ENCODE results near the gene RCN1. TPM values are rescaled to one million over a fixed set of nuclear protein-coding genes. Genes with fewer than 3 reads are reported as not detected.
"Not testable (repeated sequence)": the region's sequence is repeated elsewhere in the genome, so short reads cannot be mapped to it uniquely, and the experiment has no call there.

Gene RCN1
- total RNA-seq, 1 donor from 2014 or later: 86.8 TPM

- H3K36me3 ChIP-seq: peaks cover 83% of the 10 kb centered on the region
- no peaks in the 10 kb centered on the region for H3K9me3 ChIP-seq
- ATAC-seq (no peak), DNase-seq (no peak)
- no peak overlapping the region for H3K4me3 ChIP-seq
- no peak for TF ChIP-seq CTCF (IDR thresholded peaks at IDR 0.05)
- H3K27ac ChIP-seq: no peak overlapping the region
- no peaks in the 10 kb centered on the region for H3K27me3 ChIP-seq
- intact Hi-C loops (cut with DNase I): no loop called here
- peaks cover 3% of the 10 kb centered on the region for H3K4me1 ChIP-seq
Observed at GRCh38 chr11:32101791-32102190, 10.9 kb downstream of the RCN1 start.

- Histone ChIP-seq H3K27ac (peak overlapping the region; percentile 6), H3K36me3 (peaks cover 72% of the 10 kb centered on the region)
- ATAC-seq: peak; percentile 27
Observed at GRCh38 chr11:32103121-32103719, 12.3 kb downstream of the RCN1 start.

GRCh38 chr11:32103941-32104340 lies 13.1 kb downstream of the RCN1 start:
- peak overlapping the region; percentile 6 for H3K27ac ChIP-seq
- no peak for TF ChIP-seq CTCF (IDR thresholded peaks at IDR 0.05)
- H3K4me1 ChIP-seq: peaks cover 3% of the 10 kb centered on the region
- H3K4me3 ChIP-seq: no peak overlapping the region
- peaks cover 65% of the 10 kb centered on the region for H3K36me3 ChIP-seq
- no peak for DNase-seq
- intact Hi-C loops (cut with DNase I): no loop called here
- no peaks in the 10 kb centered on the region for H3K9me3 ChIP-seq
- H3K27me3 ChIP-seq: no peaks in the 10 kb centered on the region
- ATAC-seq: no peak

More at GRCh38 chr11:32103121-32103719, 12.3 kb downstream of the RCN1 start:
- H3K4me3 ChIP-seq; H3K27me3 ChIP-seq; H3K4me1 ChIP-seq; intact Hi-C loops (cut with DNase I); DNase-seq; H3K9me3 ChIP-seq: not testable (repeated sequence)

- no peak overlapping the region for H3K4me3 ChIP-seq
- no peak for ATAC-seq
Observed at GRCh38 chr11:32105871-32106560, 15.1 kb downstream of the RCN1 start.

GRCh38 chr11:32107647-32108046 lies 16.8 kb downstream of the RCN1 start:
- Histone ChIP-seq H3K4me1 (peaks cover under 1% of the 10 kb centered on the region), H3K36me3 (peaks cover 33% of the 10 kb centered on the region), H3K9me3 (no peaks in the 10 kb centered on the region), H3K27me3 (no peaks in the 10 kb centered on the region), H3K4me3 (no peak overlapping the region), H3K27ac (no peak overlapping the region)
- no peak for DNase-seq
- intact Hi-C loops (cut with DNase I): no loop called here
- ATAC-seq: no peak
- no peak for TF ChIP-seq CTCF (IDR thresholded peaks at IDR 0.05)

More at GRCh38 chr11:32105871-32106560, 15.1 kb downstream of the RCN1 start:
- H3K4me1 ChIP-seq: peaks cover 3% of the 10 kb centered on the region
- intact Hi-C loops (cut with DNase I): no loop called here
- DNase-seq: no peak
- H3K9me3 ChIP-seq: no peaks in the 10 kb centered on the region
- H3K27ac ChIP-seq: no peak overlapping the region
- no peaks in the 10 kb centered on the region for H3K27me3 ChIP-seq
- TF ChIP-seq CTCF (IDR thresholded peaks at IDR 0.05): no peak
- H3K36me3 ChIP-seq: peaks cover 45% of the 10 kb centered on the region

- H3K9me3 ChIP-seq: no peaks in the 10 kb centered on the region
- peaks cover 23% of the 10 kb centered on the region for H3K36me3 ChIP-seq
- no peak overlapping the region for H3K4me3 ChIP-seq
- no peak overlapping the region for H3K27ac ChIP-seq
- H3K4me1 ChIP-seq: no peaks in the 10 kb centered on the region
- intact Hi-C loops (cut with DNase I): no loop called here
- ATAC-seq (no peak), DNase-seq (no peak)
- TF ChIP-seq CTCF (IDR thresholded peaks at IDR 0.05): no peak
- H3K27me3 ChIP-seq: no peaks in the 10 kb centered on the region
Observed at GRCh38 chr11:32108576-32108975, 17.7 kb downstream of the RCN1 start.

All from upper lobe of right lung (tissue), 1 donor.